GM10847 (cell line): ENCODE measurements around the gene LRCH1.

Source experiments
- POLR2A ChIP-seq: IDR thresholded peaks from 2 replicates; pipeline ENCODE4 v1.6.1; 2011; ENCODE audit not compliant: insufficient read length; ENCODE audit errors: extremely low read depth

LRCH1 gene

GRCh38 chr13:46529216-46529919, 23.6 kb upstream of the LRCH1 start:
- no peak for TF ChIP-seq POLR2A

- no peak for TF ChIP-seq POLR2A
These were observed 22.7 kb upstream of the LRCH1 start for GRCh38 chr13:46530084-46530935.

DNA sequence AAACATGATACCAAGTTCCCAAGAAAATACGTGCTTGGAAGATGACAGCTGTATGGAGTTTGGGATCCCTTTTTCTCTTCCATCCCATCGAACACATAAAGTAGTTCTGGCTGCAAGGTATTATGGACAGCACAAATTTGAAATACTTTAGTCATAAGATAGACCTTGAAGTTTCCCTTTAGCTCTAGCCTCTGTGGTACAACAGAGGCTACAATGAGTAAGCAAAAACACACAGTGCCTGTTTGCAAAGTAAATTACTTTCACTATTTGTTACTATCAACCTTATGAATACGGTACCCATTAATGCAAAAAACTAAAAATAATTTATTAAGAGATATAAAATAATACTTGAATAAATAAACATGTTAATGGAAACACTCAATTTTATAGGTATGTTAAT, 21.0 kb upstream of the LRCH1 start:
- TF ChIP-seq POLR2A = no peak

DNA sequence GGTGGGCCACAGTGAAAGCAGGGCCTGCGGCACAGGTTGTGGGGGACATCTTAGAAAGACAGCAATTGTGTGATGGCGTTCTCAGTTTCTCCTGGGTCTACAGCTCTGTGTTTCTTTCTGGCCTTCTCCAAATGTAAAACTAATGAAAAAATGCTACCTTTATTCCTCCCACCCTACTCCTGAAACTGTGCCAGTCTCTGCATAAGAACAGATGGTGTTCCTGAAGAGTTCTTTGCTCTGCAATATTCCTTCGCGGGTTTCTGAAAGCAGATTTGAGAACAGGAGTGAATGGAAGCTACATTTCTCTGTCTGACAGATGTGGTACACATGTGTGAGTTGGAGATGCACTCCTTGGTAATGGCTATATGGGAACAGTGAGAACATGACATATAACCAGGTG, 18.0 kb upstream of the LRCH1 start:
- no peak for TF ChIP-seq POLR2A

- TF ChIP-seq POLR2A = no peak
These were observed 17.1 kb upstream of the LRCH1 start for GRCh38 chr13:46535825-46536224.

DNA sequence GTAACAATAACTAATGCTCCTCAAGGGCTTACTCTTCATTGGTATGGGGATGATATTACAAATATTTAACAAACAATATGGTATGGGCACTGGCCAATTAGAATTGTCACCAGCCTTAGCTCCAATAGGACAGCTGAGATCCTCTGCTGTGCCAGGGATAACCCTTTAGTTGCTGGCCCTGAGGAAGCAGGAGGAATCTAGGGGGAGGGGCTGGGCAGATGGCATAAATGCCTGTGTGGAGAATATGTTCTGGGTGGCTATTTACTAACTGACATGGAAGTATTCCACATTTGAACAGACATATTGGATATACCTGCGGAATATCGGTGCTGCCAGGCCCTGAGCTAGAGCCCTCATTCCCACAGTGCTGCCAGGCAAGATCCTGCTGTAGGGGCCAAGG, 16.6 kb upstream of the LRCH1 start:
- TF ChIP-seq POLR2A = no peak

DNA sequence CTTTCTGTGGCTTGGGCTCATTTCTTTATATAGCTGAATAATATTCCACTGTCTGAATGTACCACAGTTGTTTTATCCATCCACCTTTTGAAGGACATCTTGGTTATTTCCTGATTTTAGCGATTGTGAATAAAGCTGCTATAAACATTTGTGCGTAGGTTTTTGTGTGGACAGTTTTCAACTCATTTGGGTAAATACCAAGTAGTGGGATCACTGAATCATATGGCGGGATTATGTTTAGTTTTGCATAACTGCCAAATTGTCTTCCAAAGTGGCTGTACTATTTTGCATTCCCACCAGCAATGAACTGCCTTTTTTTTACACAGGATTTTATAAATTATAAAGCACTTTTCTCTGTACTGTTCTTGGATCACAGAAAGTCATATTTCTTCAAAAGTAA, 13.7 kb upstream of the LRCH1 start:
- no peak for TF ChIP-seq POLR2A

GRCh38 chr13:46541210-46541609, 11.8 kb upstream of the LRCH1 start:
- no peak for TF ChIP-seq POLR2A

DNA sequence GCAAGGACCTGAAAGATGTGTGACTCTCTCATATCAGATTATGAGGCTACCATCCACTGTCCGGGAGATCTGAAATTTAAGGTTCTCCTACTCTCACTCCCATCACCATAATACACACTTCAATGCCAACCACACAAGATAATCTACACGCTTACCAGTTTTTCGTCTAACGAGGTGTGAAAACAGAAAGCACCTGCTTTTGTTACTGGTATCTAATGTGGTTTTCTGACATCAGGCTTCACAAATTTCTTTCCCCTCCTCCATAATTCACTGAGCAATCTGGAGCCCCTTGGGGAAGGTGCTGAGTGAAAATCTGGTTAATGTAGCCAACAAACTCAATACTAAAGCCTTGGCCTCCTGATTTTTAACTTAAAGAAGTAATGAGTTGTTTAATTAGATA, 10.1 kb upstream of the LRCH1 start:
- no peak for TF ChIP-seq POLR2A

- no peak for TF ChIP-seq POLR2A
These were observed 9.7 kb upstream of the LRCH1 start for GRCh38 chr13:46543287-46543686.

DNA sequence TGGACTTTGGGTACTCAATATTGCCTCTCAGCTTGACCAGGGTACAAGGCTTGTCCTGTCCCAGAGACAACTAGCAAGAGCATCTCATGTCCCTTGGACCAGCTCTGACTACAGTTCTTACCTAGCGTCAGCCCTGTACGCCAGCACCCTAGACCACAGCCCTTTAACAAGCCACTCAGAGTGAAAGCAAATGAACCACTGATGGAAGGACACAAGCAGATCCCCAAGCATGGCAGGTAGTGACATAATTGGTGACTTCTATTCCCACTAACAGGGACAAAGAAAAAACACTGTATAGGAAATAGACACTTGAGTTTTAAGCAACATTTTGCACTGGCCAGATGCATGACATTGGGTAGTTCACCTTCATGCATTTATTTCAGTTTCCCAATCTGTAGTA, 8.8 kb upstream of the LRCH1 start:
- TF ChIP-seq POLR2A = no peak

DNA sequence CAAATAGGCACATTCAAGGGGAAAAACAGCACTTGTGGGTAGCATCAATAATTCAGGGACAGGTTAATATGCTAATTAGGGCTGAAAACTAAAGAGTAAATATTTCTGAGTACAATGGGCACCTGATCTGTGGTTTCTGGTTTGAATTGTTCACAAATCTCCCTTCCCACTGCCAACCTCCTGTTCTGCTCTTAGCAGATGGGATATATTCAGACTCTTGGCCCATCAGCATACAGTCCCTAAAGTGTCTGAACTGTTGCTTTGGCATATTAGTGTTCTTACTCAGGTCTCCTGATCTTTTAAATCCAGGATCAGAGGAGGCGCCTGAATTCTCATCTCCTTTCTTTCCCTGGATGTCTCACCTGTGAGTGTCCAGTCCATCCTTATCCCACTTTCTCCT, 8.2 kb upstream of the LRCH1 start:
- no peak for TF ChIP-seq POLR2A

- TF ChIP-seq POLR2A = no peak
These were observed 6.7 kb upstream of the LRCH1 start for GRCh38 chr13:46546084-46546768.

- no peak for TF ChIP-seq POLR2A
These were observed 2.1 kb upstream of the LRCH1 start for GRCh38 chr13:46550822-46551221.

DNA sequence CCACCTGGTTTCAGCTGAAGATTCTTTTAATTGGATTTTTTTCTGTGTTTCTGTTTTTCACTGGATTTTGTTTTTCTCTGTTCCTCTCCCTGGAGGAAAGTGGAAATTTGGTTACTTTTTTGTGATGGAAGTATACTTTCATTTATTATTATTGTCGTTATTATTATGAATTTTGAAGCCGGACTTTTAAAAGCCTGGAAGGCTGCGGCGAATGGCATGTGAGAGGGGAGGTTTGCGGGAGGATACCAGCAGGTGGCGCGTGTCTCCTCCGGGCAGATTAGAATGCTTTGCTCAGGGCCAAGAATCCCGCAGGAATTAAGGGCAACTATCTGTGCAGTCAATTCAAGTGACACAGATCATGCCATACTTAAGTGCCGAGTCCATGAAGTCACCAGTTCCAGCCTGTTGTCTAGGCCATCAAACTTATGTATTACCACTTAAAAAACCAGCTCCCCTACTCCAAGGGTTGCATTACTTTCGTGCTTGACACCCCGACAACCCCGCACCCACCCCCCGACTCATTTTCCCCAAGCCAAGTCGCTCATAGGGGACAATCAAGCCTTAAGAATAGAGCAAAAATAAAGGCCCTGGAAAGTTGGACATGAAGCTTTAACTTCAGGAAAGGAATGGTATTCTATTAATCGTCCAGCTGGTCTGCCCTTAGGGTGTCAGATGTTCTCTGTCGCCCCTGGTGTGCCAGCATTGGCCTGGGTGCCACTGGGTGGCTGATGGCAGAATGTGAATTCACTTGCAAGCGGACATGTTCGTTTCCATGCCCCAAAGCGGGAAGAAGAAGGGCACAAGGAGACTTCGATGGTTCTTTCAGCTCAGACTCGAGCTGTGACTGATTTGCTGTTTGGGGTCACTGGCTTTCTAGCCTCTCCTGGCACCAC, 1.3 kb upstream of the LRCH1 start:
- TF ChIP-seq POLR2A = no peak

GRCh38 chr13:46552303-46552682, 677 bp upstream of the LRCH1 start:
- TF ChIP-seq POLR2A = no peak

DNA sequence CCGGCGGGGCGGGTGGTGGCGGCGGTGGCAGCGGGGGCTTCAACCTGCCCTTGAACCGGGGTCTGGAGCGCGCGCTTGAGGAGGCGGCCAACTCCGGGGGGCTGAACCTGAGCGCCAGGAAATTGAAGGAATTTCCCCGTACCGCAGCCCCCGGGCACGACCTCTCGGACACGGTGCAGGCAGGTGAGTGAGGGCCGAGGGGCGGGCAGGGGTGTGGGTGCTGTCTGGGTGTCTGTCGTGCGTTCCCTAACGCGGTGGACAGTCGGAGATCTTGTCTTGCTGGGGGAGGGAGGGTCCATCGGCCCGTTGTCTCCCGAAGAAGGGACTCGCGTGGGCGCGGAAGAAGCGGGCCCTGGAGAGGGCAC, 533 bp downstream of the LRCH1 start:
- TF ChIP-seq POLR2A = no peak
